GM19043 (cell line): Measurements from ENCODE around the gene POP7.
A peak's percentile ranks its signal among the peaks of the same experiment; 100 is the strongest.
"Not testable (repeated sequence)": the region's sequence is repeated elsewhere in the genome, so short reads cannot be mapped to it uniquely, and the experiment has no call there.

Experiments
- ATAC-seq: cut with Tn5 transposase; IDR thresholded peaks from one replicate; pipeline ENCODE4 v1.9.1; 2021; ENCODE audit warnings: low read depth; ENCODE audit not compliant: unreplicated experiment

Gene POP7

DNA sequence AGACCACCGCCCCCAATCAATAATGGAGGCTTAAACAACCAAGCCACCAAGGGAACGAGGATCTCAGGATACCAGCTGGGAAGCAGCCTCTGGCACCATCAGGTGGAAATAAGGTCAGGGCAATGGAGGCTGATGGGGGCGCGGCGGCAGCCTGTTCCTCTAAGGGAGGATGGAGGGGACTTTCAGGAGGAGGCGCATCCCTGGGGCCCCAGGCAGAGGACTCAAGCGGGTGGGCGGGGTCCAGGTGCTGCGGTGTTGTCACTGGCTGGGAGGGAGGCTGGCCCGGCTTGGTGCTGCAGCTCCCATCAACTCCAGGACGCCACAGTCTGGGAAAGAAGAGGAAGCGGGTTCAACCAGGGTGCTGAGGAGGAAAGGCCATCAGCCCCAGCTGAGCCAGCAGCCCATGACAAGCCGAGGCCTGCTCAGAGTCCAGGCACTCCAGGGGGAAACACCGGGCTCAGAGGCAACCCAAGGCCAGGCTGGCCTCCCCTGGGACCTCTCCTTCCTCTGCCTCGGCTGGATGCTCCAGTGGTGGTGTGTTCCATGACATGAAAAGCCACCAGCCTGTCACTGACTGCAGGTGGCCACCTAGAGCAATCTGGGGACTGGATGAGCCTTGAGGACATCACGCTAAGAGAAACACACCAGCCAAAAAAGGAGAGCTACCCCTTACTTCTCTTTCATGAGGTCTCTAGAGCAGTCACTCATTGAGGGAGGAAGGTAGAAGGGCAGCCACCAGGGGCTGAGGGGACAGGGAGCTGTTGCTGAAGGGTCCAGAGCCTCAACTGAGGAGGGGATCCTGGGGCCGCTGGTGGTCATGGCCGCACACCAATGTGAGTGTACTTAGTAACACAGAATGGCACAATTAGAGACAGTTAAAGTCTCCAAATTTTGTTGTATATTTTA, 16.4 kb upstream of the POP7 start:
- no peak for ATAC-seq

DNA sequence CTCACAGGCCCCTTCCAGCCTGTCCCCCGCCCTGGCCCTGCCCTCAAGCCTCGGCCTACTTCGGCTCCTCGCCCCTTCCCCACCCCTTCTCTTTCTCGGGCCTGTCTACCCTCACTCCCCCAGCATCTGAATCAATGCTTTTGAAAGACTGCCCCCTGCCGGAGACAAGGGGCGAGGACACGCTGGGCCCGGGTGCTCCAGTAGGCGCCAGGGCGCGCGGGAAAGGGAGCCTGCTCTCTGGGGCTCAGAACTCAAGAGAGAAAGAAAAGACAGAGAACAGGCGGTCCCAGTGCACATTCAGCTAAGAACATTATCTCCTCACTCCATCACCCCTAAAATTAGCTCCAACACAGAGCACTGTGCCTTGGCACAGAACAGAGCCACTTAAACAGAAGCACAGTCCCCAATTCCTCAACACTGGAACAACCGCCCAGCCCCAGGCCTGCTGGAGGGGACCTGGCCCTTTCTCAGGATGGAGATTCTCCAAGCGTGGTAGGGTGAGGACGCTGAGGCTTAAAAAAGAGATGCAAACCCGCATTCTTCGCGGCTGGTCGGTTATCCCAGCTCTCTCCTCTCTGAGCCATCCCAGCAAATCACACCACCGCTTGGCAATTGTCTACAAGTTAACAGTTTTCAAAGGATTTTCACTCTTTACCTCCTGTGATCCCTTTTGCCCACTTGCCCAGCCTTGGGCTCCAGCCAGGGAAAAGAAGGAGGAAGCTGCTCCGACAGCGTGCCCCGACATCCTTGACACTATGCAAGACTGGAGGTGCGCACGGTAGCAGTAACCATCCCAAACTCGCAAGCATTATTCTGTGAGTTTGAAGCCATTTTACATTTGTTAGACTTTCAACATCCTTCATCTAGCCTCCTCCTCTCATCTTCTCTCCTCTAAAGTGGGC, 14.0 kb upstream of the POP7 start:
- ATAC-seq: no peak

DNA sequence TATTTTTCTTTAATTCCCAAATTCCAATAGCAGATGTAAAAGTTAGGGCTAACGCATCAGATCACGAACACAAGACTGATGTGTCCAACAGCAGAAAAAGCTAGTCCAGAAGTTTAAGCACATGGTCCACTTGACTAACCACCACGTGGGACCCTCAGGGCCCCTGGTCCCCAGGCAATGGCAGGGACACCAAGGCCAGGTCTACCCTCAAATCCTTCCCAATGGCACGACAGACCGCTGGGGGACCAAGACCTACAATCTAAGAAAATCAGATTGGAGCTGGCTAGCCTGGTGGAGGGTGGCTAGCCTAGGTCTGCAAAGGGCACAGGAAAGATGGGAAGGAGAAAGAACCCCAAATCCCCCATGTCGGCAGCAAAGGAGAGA, 13.4 kb upstream of the POP7 start:
- no peak for ATAC-seq

DNA sequence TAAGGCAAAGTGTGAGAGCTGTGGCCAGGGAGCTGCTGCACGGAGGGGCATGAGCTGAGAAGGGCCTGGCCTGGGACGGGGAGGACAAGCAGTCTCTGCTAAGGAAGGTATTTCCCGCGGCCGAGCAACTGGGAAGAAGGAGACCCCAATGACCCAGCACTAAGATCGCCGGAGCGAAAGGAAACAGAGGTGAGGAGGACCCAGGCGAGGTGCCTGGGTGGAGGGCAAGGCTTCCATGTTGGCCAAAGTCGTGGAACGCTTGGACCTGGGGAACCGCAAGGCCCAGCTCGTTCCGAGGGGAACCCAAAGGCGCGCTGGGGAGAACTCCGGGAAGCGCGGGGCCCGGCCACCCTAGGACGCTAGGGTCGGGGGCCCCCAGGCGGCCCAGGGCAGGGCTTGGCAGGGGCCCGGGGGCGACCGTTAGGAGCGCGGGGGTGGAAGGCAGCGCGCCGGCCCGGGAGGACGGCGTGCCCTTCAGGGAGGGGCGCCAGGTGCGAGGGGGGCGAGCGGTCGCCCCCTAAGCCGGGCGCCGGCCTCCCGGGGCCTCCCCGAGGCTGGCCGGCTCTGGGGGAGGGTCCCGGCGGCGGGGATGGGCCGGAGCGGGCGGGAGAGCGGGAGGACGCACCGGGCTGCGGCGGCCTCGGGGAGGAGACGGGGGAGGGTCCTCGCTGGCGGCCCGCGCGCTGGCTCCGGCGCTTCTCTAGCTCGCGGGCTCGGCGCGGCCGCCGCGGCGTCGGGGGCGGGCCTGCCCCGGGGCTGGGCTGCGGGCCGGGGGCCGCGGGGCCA, 12.4 kb upstream of the POP7 start:
- no peak for ATAC-seq

DNA sequence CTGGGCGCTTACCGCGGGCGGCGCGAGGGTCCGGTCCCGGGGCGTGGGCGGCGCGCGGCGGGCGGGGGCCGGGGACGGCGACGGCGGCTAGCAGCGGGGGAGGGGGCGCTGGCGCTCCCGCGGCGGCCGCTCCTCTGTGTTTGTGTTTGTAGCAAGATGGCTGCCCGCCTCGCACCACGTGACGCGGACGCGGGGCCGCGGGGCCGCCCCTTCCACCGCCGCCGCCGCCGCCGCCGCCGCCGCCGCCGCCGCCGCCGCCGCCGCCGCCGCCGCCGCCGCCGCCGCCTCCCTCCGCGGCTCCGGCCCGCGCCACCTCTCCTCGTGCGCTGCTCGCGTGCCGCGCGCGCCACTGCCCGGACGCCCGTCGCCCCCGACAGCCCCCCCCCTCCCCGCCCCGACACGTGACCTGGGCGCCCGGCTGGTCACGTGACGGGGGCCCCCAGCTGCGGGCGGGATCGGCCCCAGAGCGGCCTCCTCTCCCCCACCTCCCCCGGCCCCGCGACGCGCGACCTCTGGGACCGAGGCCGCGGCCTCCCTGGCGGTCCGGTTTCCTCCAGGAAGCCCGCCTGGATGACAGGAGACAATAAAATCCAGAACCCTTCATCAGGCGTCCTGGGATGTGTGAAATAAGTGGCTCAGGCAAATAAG, 11.7 kb upstream of the POP7 start, which contains the start of gene GIGYF1:
Gene GIGYF1 (minus strand): TSS at position 153 of the 648 bp plus-strand sequence. CDS start 6,012 bp downstream, outside the sequence.
- ATAC-seq: no peak

DNA sequence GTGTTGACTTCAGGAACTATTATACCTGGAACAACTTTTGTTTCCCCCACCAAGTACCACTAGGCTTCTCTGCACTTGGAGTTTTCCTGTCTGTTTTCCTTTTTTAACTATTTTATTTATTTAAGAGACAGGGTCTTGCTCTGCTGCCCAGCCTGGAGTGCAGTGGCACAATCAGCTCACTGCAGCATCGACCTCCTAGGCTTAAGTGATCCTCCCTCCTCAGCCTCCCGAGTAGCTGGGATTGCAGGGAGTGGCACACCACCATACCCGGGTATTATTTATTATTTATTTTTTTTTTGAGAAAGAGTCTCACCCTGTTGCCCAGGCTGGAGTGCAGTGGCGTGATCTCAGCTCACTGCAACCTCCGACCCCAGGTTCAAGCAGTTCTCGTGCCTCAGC, 9.8 kb upstream of the POP7 start:
- no peak for ATAC-seq

DNA sequence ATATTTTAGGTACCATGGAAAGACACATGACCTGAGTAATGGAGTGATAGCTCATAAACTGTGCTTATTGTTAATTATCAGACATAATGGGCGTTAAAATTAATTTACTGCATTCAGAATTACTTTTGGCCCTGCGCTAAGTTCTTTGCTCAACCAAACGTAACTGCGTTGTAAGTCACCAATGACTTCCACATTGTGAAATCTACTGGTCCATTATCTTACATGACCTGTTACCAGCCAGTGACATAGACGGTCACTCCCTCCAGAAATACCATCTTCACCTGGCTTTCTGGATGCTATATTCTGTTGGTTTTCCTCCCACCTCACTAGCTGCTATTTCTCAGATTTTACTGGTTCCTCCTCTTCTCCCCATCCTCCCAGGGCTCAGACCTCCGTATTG, 6.9 kb upstream of the POP7 start:
- no peak for ATAC-seq

DNA sequence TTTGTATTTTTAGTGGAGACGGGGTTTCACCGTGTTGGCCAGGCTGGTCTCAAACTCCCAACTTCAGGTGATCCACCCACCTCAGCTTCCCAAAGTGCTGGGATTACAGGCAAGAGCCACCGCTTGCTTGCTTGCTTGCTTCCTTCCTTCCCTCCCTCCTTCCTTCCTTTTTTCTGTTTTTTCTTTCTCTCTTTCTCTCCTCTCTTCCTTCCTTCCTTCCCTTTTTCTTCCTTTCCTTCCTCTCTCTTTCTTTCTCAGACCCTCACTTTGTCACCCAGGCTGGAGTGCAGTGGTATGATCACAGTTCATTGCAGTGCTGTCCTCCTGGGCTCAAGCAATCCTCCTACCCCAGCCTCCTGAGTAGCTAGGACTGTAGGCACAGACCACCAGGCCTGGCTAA, 4.8 kb upstream of the POP7 start:
- not testable (repeated sequence) for ATAC-seq

DNA sequence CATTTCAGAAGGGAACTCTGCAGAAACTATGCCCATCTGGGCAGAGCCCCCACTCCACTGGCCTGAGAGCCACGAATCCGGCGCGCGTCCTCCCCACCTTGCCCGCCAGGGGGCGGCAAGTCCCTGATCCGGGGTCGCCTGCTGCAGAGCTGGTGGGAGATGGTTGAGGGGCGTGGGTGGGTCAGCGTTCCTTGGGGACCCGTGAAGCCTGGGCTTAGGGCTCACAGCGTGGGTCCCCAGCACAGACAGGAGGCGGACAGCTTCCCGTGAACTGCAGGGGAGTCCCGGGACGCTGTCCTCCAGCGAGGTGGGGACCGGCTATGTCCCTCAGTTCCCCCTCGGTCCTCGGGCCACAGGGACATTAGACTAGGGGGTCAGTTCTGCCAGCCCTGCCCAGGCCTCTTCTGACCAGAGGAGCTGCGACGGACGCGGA, 585 bp upstream of the POP7 start:
- ATAC-seq: peak; percentile 48

DNA sequence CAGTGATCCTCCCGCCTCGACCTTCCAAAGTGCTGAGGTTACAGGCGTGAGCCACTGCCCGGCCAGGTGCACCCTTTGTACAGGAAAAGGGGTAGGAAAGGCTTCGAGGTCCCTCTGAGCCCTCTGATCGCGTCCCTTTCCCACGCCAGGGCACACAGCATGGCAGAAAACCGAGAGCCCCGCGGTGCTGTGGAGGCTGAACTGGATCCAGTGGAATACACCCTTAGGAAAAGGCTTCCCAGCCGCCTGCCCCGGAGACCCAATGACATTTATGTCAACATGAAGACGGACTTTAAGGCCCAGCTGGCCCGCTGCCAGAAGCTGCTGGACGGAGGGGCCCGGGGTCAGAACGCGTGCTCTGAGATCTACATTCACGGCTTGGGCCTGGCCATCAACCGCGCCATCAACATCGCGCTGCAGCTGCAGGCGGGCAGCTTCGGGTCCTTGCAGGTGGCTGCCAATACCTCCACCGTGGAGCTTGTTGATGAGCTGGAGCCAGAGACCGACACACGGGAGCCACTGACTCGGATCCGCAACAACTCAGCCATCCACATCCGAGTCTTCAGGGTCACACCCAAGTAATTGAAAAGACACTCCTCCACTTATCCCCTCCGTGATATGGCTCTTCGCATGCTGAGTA, 871 bp downstream of the POP7 start:
- ATAC-seq: no peak

DNA sequence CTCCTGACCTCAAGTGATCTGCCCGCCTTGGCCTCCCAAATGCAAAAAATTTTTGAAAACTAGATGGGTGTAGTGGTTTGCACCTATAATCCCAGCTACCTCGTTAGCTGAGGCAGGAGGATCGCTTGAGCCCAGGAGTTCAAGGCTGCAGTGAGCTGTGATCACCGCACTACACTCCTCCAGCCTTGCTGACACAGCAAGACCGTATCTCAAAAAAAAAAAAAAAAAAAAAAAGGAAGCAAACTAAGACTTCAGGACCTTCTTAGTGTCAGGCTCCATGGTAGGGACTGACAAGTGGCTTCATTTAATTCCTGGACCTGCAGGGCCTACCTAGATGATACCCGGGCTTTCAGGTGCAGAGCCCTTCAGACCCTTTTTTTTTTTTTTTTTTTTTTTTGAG, 2.5 kb downstream of the POP7 start:
- no peak for ATAC-seq

DNA sequence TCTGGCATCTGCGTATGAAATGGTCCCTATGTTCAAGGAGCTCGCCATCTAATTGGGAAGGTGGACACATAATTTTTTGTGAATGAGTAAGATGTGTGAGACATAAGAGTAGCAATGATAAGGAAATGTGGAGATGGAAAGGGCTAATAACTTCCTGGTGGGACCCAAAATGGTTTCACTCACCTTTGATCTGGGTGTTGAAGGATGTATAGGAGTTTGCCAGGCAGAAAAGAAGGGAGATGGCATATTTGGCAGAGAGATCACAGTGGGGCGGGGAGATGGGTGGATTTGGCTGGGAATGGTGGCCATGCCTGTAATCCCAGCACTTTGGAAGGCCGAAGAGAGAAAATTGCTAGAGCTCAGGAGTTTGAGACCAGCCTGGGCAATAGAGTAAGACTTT, 4.5 kb downstream of the POP7 start:
- no peak for ATAC-seq

DNA sequence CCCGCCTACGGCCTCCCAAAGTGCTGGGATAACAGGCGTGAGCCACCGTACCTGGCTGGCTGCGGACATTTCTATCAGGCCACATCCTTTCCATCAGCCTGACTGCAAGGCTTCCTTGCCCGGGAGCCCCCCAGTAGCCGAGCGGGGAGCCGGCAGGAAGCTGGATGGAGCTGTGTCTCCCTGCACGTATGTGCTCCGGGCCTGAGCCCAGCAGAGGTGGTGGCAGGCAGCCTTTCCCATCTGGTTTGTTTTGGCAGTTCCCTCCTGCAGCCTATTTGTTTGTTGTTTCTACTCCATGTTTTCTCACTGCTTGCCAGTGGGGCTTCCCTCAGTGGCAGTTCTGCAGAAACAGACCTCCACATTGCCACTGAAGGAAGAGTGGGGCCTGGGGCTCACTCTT, 5.4 kb downstream of the POP7 start:
- no peak for ATAC-seq

DNA sequence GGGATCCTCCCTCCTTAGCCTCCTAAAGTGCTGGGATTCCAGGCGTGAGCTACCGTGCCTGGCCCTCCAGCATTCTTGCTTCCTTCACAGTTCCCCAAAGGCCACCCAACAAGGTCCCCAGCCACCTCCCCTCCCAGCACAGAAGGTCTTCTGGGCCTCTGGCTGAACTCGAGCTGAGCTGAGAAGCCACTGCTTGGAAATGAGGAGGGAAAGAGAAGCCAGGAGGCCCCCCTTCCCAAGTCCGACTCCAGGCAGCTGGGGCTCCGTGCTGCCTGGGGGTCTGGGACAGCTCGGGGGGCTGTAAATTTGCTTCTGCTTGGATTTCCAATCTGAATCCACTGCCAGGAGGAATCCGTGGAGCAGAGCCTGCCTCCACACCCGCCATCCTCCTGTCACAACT, 8.8 kb downstream of the POP7 start:
- ATAC-seq: no peak

DNA sequence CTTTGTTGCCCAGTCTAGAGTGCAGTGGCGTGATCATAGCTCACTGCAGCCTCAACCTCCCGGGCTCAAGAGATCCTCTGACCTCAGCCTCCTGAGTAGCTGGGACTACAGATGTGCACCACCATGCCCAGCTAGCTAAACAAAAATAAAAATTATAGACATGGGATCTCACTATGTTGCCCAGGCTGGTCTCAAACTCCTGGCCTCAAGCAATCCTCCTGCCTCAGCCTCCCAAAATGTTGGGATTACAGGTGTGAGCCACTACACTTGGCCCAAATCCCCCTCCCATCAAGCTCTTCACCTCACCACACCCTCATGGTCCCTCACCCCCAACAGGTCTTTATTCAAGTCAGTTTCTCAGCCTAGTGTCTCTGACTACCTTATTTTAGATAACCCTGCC, 11.2 kb downstream of the POP7 start:
- ATAC-seq: not testable (repeated sequence)

DNA sequence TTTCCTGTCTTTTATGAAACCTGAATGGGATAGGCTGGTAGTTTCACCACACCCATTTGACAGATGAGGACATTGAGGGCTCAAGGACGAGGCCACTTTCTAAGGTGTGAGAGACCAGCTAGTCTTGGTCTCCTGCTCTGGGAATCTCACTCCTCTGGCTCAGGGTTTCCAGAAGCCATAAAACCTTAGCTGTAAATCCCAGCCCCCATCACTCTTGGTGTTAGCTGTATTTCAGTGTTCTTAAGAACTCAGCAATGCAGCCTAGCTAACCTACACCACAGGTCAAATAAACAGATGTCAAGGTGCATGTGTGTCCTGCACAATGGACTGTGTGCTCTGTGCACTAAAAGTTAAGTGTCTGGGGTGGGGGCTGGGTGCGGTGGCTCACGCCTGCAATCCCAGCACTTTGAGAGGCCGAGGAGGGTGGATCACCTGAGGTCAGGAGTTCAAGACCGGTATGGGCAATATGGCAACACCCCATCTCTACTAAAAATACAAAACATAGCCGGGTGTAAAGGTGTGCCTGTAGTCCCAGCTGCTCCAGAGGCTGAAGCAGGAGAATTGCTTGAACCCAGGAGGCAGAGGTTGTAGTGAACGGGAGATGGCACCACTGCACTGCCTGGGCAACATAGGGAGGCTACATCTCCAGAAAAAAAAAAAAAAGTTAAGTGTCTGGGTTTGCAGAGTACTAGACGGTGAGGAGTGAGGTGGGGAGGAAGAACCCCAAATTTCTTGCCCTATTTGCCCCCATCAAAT, 13.8 kb downstream of the POP7 start:
- no peak for ATAC-seq

DNA sequence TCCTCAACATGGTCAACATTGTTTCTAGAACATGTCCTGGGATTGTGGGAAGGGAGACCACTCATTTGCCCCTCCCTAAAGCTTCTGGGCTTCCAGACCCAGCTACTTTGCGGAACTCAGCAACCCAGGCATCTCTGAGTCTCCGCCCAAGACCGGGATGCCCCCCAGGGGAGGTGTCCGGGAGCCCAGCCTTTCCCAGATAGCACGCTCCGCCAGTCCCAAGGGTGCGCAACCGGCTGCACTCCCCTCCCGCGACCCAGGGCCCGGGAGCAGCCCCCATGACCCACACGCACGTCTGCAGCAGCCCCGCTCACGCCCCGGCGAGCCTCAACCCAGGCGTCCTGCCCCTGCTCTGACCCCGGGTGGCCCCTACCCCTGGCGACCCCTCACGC, 14.4 kb downstream of the POP7 start, which contains the start of gene EPO:
Gene EPO (plus strand): TSS at position 190 of the 392 bp plus-strand sequence. CDS start 513 bp downstream, outside the sequence.
- ATAC-seq: no peak

DNA sequence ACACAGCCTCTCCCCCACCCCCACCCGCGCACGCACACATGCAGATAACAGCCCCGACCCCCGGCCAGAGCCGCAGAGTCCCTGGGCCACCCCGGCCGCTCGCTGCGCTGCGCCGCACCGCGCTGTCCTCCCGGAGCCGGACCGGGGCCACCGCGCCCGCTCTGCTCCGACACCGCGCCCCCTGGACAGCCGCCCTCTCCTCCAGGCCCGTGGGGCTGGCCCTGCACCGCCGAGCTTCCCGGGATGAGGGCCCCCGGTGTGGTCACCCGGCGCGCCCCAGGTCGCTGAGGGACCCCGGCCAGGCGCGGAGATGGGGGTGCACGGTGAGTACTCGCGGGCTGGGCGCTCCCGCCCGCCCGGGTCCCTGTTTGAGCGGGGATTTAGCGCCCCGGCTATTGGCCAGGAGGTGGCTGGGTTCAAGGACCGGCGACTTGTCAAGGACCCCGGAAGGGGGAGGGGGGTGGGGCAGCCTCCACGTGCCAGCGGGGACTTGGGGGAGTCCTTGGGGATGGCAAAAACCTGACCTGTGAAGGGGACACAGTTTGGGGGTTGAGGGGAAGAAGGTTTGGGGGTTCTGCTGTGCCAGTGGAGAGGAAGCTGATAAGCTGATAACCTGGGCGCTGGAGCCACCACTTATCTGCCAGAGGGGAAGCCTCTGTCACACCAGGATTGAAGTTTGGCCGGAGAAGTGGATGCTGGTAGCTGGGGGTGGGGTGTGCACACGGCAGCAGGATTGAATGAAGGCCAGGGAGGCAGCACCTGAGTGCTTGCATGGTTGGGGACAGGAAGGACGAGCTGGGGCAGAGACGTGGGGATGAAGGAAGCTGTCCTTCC, 15.0 kb downstream of the POP7 start:
- no peak for ATAC-seq
